Stimulated activated CD8-positive, alpha-beta memory T cell treated with anti-CD3 and anti-CD28 coated beads, Interleukin-4, amount 100 ng/mL, for 4 hours (primary cell): Measurements from ENCODE around the gene TMEM178B.

ENCODE experiments used
- DNase-seq, 2 donors: peaks; one replicate each; pipeline ENCODE4 v3.0.0-alpha.2; 2020; ENCODE audit warnings: low read depth in 2 of 2, low spot score in 1 of 2

TMEM178B gene

GRCh38 chr7:141456711-141457110 lies 382.8 kb downstream of the TMEM178B start:
- DNase-seq: no peak

DNA sequence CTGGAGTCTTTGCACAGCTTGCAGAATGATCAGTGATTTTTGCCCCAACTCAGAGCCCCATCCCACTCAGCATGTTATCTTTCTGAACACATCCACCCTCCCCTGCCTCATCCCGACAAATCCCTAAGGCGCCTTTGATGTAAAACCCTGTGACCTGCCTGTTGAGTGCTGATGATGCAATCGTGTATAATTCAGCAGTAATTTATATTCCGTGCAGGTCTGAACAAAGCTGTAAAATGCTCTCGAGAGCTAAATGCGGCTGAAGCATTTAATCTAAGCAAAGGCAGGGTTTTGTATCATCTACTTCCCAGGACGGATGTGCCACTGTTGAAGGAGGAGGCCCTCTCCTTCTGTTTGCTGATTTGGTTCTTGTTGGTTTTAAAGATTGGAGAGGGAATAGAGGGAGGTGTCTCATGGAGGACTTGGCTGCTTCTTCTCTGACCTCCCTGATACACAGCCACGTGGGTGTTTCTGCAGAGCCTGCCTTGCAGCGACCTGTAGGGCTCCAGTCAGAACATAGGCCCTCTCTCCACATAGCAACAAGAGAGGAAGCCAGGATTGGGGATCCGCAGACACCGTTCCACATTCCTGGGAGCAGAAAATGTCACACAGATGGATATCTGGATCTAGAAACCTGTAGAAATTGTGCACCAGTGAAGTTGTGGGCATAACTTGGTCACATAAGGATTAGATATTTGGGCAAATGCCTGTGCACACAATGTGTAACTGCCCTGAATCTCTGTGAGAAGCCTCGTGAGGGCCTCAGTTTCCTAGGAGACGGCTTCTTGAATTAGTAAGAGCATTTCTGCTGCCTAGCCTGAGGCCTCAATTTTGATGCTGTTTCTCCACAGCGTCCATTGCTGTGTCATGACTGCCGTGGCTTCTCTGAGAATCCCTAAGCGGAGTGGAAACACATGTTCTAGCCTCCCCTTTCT lies 387.2 kb downstream of the TMEM178B start:
- no peak for DNase-seq

DNA sequence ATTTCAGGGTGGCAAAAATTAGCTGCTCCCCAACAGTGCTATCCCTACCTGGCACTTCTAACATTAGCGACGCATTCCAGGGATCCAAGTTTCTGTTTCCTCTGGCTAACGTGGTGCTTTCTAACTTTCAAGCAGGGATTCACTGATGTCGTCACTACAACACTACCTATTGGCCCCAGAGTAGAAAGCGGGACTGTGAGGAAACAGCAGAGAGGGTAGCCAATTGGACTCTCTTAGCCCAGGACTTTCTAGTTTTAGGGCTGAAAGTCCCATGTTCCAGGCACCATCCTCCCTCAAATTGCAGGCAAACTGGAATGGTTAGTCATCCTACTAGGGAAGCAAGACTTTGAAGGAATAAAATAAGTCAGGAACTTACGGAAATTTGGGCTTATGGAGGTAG lies 388.1 kb downstream of the TMEM178B start:
- no peak for DNase-seq

GRCh38 chr7:141462958-141463357 lies 389.1 kb downstream of the TMEM178B start:
- DNase-seq: no peak

DNA sequence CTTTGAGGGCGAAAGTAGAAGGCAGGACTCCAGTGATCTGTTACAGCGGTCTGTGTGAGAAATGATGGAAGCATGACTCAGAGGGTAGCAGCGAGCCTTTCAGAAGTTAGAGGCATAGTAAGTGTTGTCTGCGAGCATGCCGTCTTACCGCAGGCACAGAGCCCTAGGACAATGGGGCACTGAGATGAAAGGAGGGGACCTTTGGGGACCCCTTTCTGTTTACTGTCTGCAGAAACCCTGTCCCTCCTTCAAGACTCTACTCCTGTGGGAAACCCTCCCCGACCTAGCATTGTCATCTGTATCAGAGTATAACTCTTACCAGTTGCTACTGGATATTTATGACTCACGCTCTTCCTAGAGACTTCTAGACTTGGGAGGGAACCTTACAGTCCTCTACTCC lies 390.1 kb downstream of the TMEM178B start:
- no peak for DNase-seq

DNA sequence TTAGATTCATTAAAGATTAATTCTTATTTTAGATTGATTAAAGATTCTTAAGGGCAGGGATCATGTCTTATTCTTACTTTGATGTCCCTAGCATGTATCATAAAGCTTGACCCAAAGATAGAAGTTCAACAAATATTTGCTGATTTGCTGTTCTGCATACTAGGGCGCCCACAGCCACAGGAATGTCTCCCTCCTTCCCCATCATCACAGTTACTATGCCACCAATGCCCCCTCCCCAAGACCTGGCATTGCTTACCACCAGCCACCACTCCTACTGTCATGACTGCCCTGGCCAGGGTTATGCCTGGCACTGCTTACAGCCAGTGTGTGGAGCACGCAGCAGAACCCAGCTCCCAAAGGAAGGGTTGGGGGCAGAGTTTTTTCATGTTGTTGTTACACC lies 390.7 kb downstream of the TMEM178B start:
- DNase-seq: no peak

- DNase-seq: no peak
Measured at GRCh38 chr7:141466151-141466904, 392.5 kb downstream of the TMEM178B start.

GRCh38 chr7:141468341-141468740 lies 394.5 kb downstream of the TMEM178B start:
- DNase-seq: no peak

- no peak for DNase-seq
Measured at GRCh38 chr7:141475679-141476078, 401.8 kb downstream of the TMEM178B start.

DNA sequence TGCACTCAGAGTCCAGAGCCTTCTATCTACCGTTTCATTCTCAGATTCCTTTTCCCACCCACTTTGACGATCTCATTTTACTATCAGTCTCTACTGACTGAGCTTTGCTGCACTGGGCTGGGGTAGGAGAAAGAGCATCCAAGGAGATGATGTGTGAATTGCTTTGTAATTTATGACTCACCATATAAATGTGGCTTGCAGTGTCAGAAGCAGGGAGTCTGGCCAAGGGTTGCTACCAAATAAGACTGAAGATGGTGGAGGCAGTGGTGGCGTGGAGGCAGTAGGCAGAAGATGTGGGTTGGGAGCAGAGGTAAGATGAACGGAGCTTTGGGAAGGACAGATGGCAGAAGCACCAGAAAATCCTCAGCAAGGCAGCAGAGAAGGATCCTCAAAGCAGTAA lies 404.0 kb downstream of the TMEM178B start:
- DNase-seq: no peak

GRCh38 chr7:141478845-141479244 lies 405.0 kb downstream of the TMEM178B start:
- no peak for DNase-seq

DNA sequence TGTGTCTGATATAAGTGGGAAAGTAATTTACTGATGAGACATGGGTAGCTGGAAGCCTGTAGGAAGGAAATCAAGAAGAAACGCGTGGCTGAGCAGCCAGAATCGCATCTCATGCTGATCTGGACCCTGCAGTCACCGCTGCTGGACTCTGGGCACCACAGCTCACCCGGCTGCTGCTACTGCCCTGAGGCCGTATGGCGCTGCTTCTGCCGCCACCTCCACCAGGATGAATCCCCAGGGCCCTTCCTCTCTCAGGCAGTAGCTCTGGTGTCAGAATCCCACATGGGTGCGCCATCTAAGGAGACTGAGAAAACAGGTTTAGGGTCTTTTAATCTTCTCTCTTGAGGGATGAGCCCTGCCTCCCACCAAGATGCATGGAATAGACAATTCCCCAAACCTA lies 407.1 kb downstream of the TMEM178B start:
- DNase-seq: no peak

GRCh38 chr7:141481971-141482370 lies 408.1 kb downstream of the TMEM178B start:
- DNase-seq: no peak

GRCh38 chr7:141483044-141483443 lies 409.2 kb downstream of the TMEM178B start:
- no peak for DNase-seq

DNA sequence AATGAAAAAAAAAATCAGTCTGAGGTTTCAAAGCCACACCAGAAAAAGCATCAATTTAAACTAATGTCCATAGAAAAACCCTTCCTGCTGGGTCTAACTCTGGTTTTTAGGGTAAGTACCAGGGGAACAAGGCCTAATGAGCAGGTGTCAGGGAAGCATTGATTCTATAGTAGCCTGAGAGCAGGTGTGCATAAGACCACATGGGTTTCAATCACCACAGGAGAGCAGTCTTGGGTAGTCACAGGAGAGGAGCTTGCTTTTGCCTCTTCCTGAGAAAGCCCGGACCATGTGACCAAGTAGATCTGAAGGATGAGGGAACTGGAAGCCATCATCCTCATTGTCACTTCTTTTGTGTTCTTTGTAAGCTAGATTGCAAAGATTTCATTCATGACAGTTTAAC lies 411.0 kb downstream of the TMEM178B start:
- DNase-seq: no peak

- DNase-seq: no peak
Measured at GRCh38 chr7:141486959-141487358, 413.1 kb downstream of the TMEM178B start.

DNA sequence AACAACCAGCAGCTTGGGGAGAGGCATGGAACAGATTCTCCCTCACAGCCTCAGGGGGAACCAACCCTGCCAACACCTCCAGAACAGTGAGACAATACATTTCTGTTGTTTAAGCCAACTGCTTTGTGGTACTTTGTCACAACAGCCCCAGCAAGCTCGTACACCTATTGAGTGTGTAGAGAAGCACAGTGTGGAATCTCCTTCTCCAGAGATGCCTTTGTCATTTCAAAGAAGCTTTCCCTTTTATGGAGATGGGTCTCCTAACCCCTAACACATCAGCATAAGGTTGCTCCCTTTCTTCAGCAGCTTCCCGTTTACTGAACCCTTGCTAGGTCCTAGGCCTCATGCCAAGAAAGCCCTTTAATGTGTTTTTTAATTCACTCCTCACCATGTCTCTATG lies 416.6 kb downstream of the TMEM178B start:
- DNase-seq: no peak

DNA sequence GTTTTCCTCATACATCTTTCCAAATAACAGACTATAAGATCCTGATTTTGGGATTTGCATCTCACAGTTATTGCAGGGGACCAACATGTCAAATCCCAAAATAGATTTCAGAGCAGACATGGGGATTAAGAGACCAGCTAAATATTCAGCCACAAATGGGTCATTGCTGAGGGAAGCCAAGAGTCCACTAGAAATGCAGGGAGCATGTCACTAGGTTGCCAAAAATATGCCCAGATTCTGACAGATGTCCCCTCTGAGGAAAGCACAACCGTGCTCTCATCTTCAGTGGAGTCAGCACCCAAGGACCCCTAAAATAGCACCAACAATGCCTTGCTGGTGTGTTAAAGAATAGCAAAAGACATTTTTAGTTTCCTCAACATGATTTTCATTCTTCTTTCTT lies 421.2 kb downstream of the TMEM178B start:
- no peak for DNase-seq

GRCh38 chr7:141497391-141497790 lies 423.5 kb downstream of the TMEM178B start:
- no peak for DNase-seq

GRCh38 chr7:141500608-141501007 lies 426.7 kb downstream of the TMEM178B start:
- no peak for DNase-seq

DNA sequence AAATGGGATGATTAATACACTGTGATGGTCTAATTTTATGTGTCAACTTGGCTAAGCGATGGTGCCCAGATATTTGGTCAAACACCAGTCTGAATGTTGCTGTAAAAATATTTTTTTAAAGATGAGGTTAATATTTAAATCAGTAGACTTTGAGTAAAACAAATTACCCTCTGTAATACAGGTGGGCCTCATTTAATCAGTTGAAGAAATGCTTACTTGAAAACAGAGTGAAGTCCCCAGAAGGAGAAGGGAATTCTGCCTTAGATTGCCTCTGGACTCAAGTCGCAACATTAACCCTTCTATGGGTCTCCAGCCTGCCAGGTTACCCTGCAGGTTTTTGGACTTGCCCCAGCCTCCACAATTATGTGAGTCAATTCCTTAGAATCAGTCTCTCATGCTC lies 427.6 kb downstream of the TMEM178B start:
- no peak for DNase-seq

- no peak for DNase-seq
Measured at GRCh38 chr7:141511316-141511675, 437.4 kb downstream of the TMEM178B start.
